WTC11 (cell line): ENCODE data around the gene TRMO. TPM values are rescaled to one million over a fixed set of nuclear protein-coding genes. Genes with fewer than 3 reads are reported as not detected.
"Not testable (repeated sequence)": the region's sequence is repeated elsewhere in the genome, so short reads cannot be mapped to it uniquely, and the experiment has no call there.

Source experiments
- ATAC-seq: fragments of 200-7000 bp; cut with Tn5 transposase; 2 replicates; pipeline ENCODE4 v1.10.0; 2021; ENCODE audit warnings: mild to moderate bottlenecking, moderate library complexity
- CTCF ChIA-PET: fragments of 300-600 bp; sonication (Branson Sonifier 250); formaldehyde crosslinking; loops from one replicate; lab custom pipeline; 2021; ENCODE audit warnings: antibody characterized with exemption; lab: Charles Lee
- POLR2A ChIA-PET: fragments of 350-600 bp; sonication (Branson Sonifier 250); formaldehyde crosslinking; loops from one replicate; lab custom pipeline; 2021; ENCODE audit warnings: antibody characterized with exemption; lab: Charles Lee
- DNase-seq: peaks from one replicate; pipeline ENCODE4 v3.0.0; 2021; ENCODE audit warnings: low spot score
- H3K27ac Mint-ChIP-seq: 2 replicates; pipeline ENCODE4 v1.8.0; 2021; ENCODE audit warnings: mixed read lengths
- H3K27me3 Mint-ChIP-seq: 2 replicates; pipeline ENCODE4 v1.8.0; 2021; ENCODE audit warnings: low read depth, mild to moderate bottlenecking, moderate library complexity, mixed read lengths
- H3K36me3 Mint-ChIP-seq: 2 replicates; pipeline ENCODE4 v1.8.0; 2021; ENCODE audit warnings: mixed read lengths
- H3K4me1 Mint-ChIP-seq: 2 replicates; pipeline ENCODE4 v1.8.0; 2022; ENCODE audit warnings: mixed read lengths
- H3K4me3 Mint-ChIP-seq: 2 replicates; pipeline ENCODE4 v1.8.0; 2021; ENCODE audit warnings: mild to moderate bottlenecking, moderate library complexity, mixed read lengths
- H3K9me3 Mint-ChIP-seq: 2 replicates; pipeline ENCODE4 v1.8.0; 2021; ENCODE audit warnings: mixed read lengths
- ATF1 ChIP-seq: sonication (generic); formaldehyde crosslinking; IDR thresholded peaks from 2 replicates; pipeline ENCODE4 v1.8.1; 2023; ENCODE audit warnings: mild to moderate bottlenecking, moderate library complexity, missing genetic modification reagents
- CREM ChIP-seq: sonication (generic); formaldehyde crosslinking; IDR thresholded peaks from 2 replicates; pipeline ENCODE4 v1.8.1; 2022; ENCODE audit warnings: mild to moderate bottlenecking, missing genetic modification reagents, moderate library complexity
- ELF4 ChIP-seq: sonication (generic); formaldehyde crosslinking; IDR thresholded peaks from 2 replicates; pipeline ENCODE4 v1.8.1; 2022; ENCODE audit warnings: low read depth, mild to moderate bottlenecking, moderate library complexity, missing genetic modification reagents
- ETV6 ChIP-seq: sonication (generic); formaldehyde crosslinking; IDR thresholded peaks from 2 replicates; pipeline ENCODE4 v1.8.1; 2022; ENCODE audit warnings: mild to moderate bottlenecking, missing genetic modification reagents
- GTF2I ChIP-seq: fragments of 250-450 bp; sonication (Bioruptor Pico); conservative IDR thresholded peaks from 2 replicates; pipeline ENCODE4 v1.4.0; 2021; ENCODE audit warnings: mild to moderate bottlenecking
- JUN ChIP-seq: sonication (generic); formaldehyde crosslinking; IDR thresholded peaks from 2 replicates; pipeline ENCODE4 v1.8.0; 2023; ENCODE audit warnings: mild to moderate bottlenecking, missing genetic modification reagents
- KAT7 ChIP-seq: sonication (generic); formaldehyde crosslinking; IDR thresholded peaks from 2 replicates; pipeline ENCODE4 v1.8.1; 2023; ENCODE audit warnings: missing genetic modification reagents, mild to moderate bottlenecking, borderline replicate concordance
- NFE2L1 ChIP-seq: sonication (generic); formaldehyde crosslinking; IDR thresholded peaks from 2 replicates; pipeline ENCODE4 v1.8.1; 2023; ENCODE audit warnings: missing genetic modification reagents
- NFYB ChIP-seq: sonication (generic); formaldehyde crosslinking; conservative IDR thresholded peaks from 2 replicates; pipeline ENCODE4 v1.8.0; 2022; ENCODE audit warnings: low read depth, missing genetic modification reagents
- NR2C2 ChIP-seq: sonication (generic); formaldehyde crosslinking; IDR thresholded peaks from 2 replicates; pipeline ENCODE4 v1.8.0; 2022; ENCODE audit warnings: mild to moderate bottlenecking, missing genetic modification reagents
- RELA ChIP-seq: sonication (generic); formaldehyde crosslinking; IDR thresholded peaks from 2 replicates; pipeline ENCODE4 v1.8.1; 2022; ENCODE audit warnings: missing genetic modification reagents, mild to moderate bottlenecking, borderline replicate concordance
- SP1 ChIP-seq: sonication (generic); formaldehyde crosslinking; conservative IDR thresholded peaks from 2 replicates; pipeline ENCODE4 v1.8.1; 2022; ENCODE audit warnings: missing genetic modification reagents
- TCF7 ChIP-seq: sonication (generic); formaldehyde crosslinking; IDR thresholded peaks from 2 replicates; pipeline ENCODE4 v1.8.0; 2022; ENCODE audit warnings: mild to moderate bottlenecking, low read depth, missing genetic modification reagents, moderate library complexity
- ZNF138 ChIP-seq: sonication (generic); formaldehyde crosslinking; conservative IDR thresholded peaks from 2 replicates; pipeline ENCODE4 v1.8.1; 2022; ENCODE audit warnings: mild to moderate bottlenecking, moderate library complexity, missing genetic modification reagents
- ZNF219 ChIP-seq: sonication (generic); formaldehyde crosslinking; IDR thresholded peaks from 2 replicates; pipeline ENCODE4 v1.8.0; 2023; ENCODE audit warnings: missing genetic modification reagents, mild to moderate bottlenecking, borderline replicate concordance
- ZNF317 ChIP-seq: sonication (generic); formaldehyde crosslinking; IDR thresholded peaks from 2 replicates; pipeline ENCODE4 v1.8.1; 2023; ENCODE audit warnings: low read depth, mild to moderate bottlenecking, moderate library complexity, missing genetic modification reagents, borderline replicate concordance
- ZNF416 ChIP-seq: fragments of 250-450 bp; sonication (Bioruptor Pico); IDR thresholded peaks from 2 replicates; pipeline ENCODE4 v1.9.0; 2021; ENCODE audit warnings: mild to moderate bottlenecking, inconsistent platforms
- ZNF423 ChIP-seq: fragments of 250-450 bp; sonication (Bioruptor Pico); IDR thresholded peaks from 2 replicates; pipeline ENCODE4 v2.1.2; 2022; ENCODE audit warnings: mild to moderate bottlenecking, moderate library complexity
- total RNA-seq: library from RNA; stranded (reverse); gene quantifications from 3 replicates; pipeline ENCODE4 v1.2.3, GENCODE V29; 2021
- TF ChIP-seq, protein P1 (sequence below): fragments of 250-450 bp; sonication (Bioruptor Pico); IDR thresholded peaks from 2 replicates; pipeline ENCODE4 v1.9.0; 2021; ENCODE audit warnings: mild to moderate bottlenecking
- TF ChIP-seq, protein P2 (sequence below): fragments of 250-450 bp; sonication (Bioruptor Pico); IDR thresholded peaks from 2 replicates; pipeline ENCODE4 v1.9.0; 2021; ENCODE audit warnings: mild to moderate bottlenecking

Gene TRMO
- total RNA-seq, 1 experiment from 2014 or later: 4.6 TPM

DNA sequence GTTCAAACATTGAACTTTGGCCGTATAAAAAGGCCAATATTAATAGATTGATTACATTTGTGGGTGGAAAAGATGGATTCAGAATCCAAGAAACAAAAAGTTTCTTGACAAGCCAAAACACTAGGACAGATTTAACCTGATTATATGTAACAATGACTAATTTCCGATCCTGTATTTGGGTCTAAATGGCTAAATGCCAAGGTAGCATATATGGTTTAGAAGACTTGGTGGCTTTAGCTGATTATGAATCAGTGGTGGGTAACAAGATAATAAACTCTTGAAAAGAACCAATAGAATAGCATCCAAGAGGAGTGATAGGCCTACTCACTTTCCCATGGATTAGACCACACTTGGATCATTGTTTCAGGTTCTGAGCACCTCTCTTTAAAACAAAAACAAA, 39.1 kb upstream of the TRMO start:
- Mint-ChIP-seq H3K27me3 (peaks cover 48% of the 10 kb centered on the region), H3K36me3 (no peaks in the 10 kb centered on the region), H3K4me1 (no peaks in the 10 kb centered on the region), H3K27ac (no peak overlapping the region), H3K9me3 (no peaks in the 10 kb centered on the region), H3K4me3 (no peak overlapping the region)
- TF ChIP-seq KAT7 (CRISPR knock-in tag) (no peak), SP1 (no peak), ZNF423 (CRISPR knock-in tag) (no peak), CREM (CRISPR knock-in tag) (no peak), ZNF138 (CRISPR knock-in tag) (no peak), ELF4 (no peak), GTF2I (no peak), TCF7 (CRISPR knock-in tag) (no peak), ZNF219 (CRISPR knock-in tag) (no peak), JUN (CRISPR knock-in tag) (no peak), NR2C2 (no peak), RELA (CRISPR knock-in tag) (no peak), ATF1 (CRISPR knock-in tag) (no peak), NFYB (no peak), NFE2L1 (no peak)
- TF ChIP-seq, protein P1, sequence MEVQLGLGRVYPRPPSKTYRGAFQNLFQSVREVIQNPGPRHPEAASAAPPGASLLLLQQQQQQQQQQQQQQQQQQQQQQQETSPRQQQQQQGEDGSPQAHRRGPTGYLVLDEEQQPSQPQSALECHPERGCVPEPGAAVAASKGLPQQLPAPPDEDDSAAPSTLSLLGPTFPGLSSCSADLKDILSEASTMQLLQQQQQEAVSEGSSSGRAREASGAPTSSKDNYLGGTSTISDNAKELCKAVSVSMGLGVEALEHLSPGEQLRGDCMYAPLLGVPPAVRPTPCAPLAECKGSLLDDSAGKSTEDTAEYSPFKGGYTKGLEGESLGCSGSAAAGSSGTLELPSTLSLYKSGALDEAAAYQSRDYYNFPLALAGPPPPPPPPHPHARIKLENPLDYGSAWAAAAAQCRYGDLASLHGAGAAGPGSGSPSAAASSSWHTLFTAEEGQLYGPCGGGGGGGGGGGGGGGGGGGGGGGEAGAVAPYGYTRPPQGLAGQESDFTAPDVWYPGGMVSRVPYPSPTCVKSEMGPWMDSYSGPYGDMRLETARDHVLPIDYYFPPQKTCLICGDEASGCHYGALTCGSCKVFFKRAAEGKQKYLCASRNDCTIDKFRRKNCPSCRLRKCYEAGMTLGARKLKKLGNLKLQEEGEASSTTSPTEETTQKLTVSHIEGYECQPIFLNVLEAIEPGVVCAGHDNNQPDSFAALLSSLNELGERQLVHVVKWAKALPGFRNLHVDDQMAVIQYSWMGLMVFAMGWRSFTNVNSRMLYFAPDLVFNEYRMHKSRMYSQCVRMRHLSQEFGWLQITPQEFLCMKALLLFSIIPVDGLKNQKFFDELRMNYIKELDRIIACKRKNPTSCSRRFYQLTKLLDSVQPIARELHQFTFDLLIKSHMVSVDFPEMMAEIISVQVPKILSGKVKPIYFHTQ (CRISPR knock-in tag): no peak
- TF ChIP-seq, protein P2, sequence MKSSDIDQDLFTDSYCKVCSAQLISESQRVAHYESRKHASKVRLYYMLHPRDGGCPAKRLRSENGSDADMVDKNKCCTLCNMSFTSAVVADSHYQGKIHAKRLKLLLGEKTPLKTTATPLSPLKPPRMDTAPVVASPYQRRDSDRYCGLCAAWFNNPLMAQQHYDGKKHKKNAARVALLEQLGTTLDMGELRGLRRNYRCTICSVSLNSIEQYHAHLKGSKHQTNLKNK (CRISPR knock-in tag): no peak
- DNase-seq: no peak
- ChIA-PET CTCF (interaction anchor here (1.0 kb wide), 1 partner anchor 22 kb away, joined by 4 read pairs; the partner anchor contains the start of gene ANP32B), POLR2A (interaction anchor here (0.7 kb wide), 1 partner anchor 127 kb away, joined by 3 read pairs; no protein-coding TSS in a partner anchor)
- ATAC-seq: no peak

DNA sequence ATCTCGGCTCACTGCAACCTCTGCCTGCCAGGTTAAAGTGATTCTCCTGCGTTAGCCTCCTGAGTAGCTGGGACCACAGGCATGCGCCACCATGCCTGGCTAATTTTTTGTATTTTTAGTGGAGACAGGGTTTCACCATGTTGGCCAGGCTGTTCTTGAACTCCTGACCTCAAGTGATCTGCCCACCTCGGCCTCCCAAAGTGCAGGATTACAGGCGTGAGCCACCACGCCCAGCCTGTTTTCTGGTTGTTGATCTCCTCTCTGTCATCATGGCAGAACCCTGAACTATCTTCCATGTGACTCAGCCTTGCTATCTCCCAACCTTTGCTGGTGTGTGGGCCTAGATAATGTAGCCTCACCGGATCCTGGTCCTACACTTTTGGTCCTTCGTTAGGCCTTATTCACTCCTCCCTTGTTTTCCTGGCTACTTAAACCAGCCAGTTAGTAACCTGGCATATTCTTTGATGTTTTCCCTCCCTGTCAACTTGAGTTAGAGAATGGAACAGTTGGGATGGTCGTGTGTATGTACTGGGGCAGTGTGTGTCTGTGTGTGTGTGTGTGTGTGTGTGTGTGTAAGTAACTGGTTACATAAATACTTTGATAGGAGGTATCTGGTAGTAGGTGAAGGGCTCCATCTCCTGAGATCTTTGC, 38.5 kb upstream of the TRMO start:
- H3K27ac Mint-ChIP-seq, ATAC-seq, H3K9me3 Mint-ChIP-seq, H3K4me1 Mint-ChIP-seq, H3K36me3 Mint-ChIP-seq, H3K4me3 Mint-ChIP-seq, DNase-seq, CTCF ChIA-PET: not testable (repeated sequence)
- POLR2A ChIA-PET: interaction anchor here (0.7 kb wide), 1 partner anchor 127 kb away, joined by 3 read pairs; no protein-coding TSS in a partner anchor
- peaks cover 46% of the 10 kb centered on the region for H3K27me3 Mint-ChIP-seq

DNA sequence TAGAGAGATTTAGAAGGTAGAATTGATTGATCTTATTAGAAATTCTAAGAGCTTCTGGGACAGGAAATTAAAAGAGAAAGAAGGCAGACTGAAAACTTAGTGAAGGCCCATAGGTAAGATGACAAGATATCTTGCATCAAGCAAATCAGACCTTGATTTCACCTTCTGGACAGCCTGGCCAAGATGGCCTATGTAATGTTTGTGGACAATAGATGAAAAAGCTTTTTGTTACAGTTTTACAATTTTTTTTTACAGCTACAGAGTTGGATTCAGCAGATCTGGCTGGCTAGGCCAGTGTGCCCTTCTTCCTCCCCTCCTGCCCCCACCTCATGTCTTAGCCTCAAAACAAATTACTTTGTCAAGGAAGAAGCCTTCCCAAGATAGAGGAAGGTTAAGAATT, 37.3 kb upstream of the TRMO start:
- TF ChIP-seq ZNF416: no peak
- no peak for TF ChIP-seq ETV6 (CRISPR knock-in tag)
- TF ChIP-seq ZNF317 (CRISPR knock-in tag): no peak
- Mint-ChIP-seq H3K4me1 (no peaks in the 10 kb centered on the region), H3K4me3 (no peak overlapping the region), H3K27me3 (peaks cover 40% of the 10 kb centered on the region), H3K36me3 (no peaks in the 10 kb centered on the region), H3K9me3 (no peaks in the 10 kb centered on the region), H3K27ac (no peak overlapping the region)
- no peak for DNase-seq
- POLR2A ChIA-PET: no interaction called here
- no peak for ATAC-seq
- CTCF ChIA-PET: interaction anchor here (1.5 to 2.0 kb wide), 2 partner anchors 64 to 75 kb away, joined by 5 read pairs; no protein-coding TSS in a partner anchor
